K562 treated with DMSO at 1 percent for 48 hours (cell line): ENCODE results near the gene CSF1R. TPM values are rescaled to one million over a fixed set of nuclear protein-coding genes. Genes with fewer than 3 reads are reported as not detected.

Experiments
- total RNA-seq: library from RNA; unstranded; fragments of 300-600 nt; gene quantifications from 2 replicates; pipeline ENCODE4 v1.2.3, GENCODE V29; 2022; ENCODE audit warnings: low replicate concordance; ENCODE audit errors: extremely low read depth

The CSF1R gene
- not detected in 2 replicates for total RNA-seq

GRCh38 chr5:150085950-150086715 lies at the start of gene CSF1R:
Gene CSF1R, minus strand, starts transcription at chr5:150086554. Its CDS starts 127 bp downstream, at chr5:150086427.

Other genes with a start within 250 kb of the CSF1R start
- not detected in 2 replicates for gene PDE6A, start 141.8 kb downstream of the CSF1R start, total RNA-seq
- gene SLC26A2, start 125.8 kb downstream of the CSF1R start, total RNA-seq = not detected in 2 replicates
- not detected in 2 replicates for gene TIGD6, start 85.9 kb downstream of the CSF1R start, total RNA-seq
- not detected in 2 replicates for gene HMGXB3, start 85.8 kb downstream of the CSF1R start, total RNA-seq
- gene PDGFRB, start 69.3 kb upstream of the CSF1R start, total RNA-seq = not detected in 2 replicates
- gene CDX1, start 80.2 kb upstream of the CSF1R start, total RNA-seq = not detected in 2 replicates
- not detected in 2 replicates for gene SLC6A7, start 103.5 kb upstream of the CSF1R start, total RNA-seq
- gene CAMK2A, start 203.2 kb upstream of the CSF1R start, total RNA-seq = not detected in 2 replicates
- gene ARSI, start 216.4 kb upstream of the CSF1R start, total RNA-seq = not detected in 2 replicates